ENCODE data around the gene FAF1.

The FAF1 gene

DNA sequence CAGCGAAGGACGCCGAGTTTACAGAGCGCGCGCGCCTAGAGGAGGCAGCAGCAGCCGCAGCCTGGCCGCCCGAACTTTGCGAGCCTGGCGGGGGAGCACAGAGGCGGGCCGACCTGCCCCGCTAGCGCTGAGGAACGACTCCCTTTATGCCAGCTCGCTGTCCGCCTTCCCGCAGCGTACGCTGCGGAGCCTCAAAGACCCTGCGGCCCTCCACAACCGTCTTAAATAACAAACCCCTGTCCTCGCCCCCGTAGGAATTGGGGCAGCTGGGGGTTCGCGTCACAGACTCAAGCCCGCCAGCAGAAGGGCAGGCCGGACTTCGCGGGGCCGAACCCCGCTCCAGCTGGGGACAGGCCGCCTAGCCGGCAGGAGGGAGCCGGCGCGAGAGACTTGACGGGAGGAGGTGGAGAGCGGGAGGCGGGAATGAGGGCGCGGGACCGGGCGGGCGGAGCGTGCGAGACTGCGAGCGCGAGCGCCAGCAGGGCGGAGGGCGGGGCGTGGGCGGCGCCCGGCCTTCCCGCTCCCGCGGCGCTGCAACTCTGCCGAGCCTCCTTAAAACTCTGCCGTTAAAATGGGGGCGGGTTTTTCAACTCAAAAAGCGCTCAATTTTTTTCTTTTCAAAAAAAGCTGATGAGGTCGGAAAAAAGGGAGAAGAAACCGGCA is 8.2 kb upstream of the FAF1 start (continued):
- TF ChIP-seq REPIN1 (tag by site-specific recombination; IDR thresholded peaks at IDR 0.05; ENCODE audit: low read depth) (peak; percentile 89; the same call in 1 of the 2 replicates), KLF16 (tag by site-specific recombination; IDR thresholded peaks at IDR 0.05) (peak; percentile 60), ZSCAN16 (tag by site-specific recombination; IDR thresholded peaks at IDR 0.05) (0 out of 2 replicates have a peak, but pooled peaks have one; percentile 32), SP3 (tag by site-specific recombination; IDR thresholded peaks at IDR 0.05) (peak; percentile 70), ZNF394 (tag by site-specific recombination; IDR thresholded peaks at IDR 0.05; ENCODE audit: borderline replicate concordance) (peak; percentile 47; the same call in 1 of the 2 replicates), ZBTB20 (tag by site-specific recombination; IDR thresholded peaks at IDR 0.05) (peak; percentile 98), BCL11A (tag by site-specific recombination; IDR thresholded peaks at IDR 0.05; ENCODE audit: low read depth) (peak; percentile 56), KLF1 (tag by site-specific recombination; IDR thresholded peaks at IDR 0.05) (peak; percentile 65), HOXA7 (CRISPR knock-in tag; IDR thresholded peaks at IDR 0.05; ENCODE audit: borderline replicate concordance) (no peak), KLF9 (tag by site-specific recombination; IDR thresholded peaks at IDR 0.05; ENCODE audit: low read depth) (peak; percentile 59; the same call in 1 of the 2 replicates), GFI1B (tag by site-specific recombination; IDR thresholded peaks at IDR 0.05) (peak; percentile 30; the same call in 1 of the 2 replicates), YY2 (tag by site-specific recombination; IDR thresholded peaks at IDR 0.05) (no peak), ZNF501 (tag by site-specific recombination; IDR thresholded peaks at IDR 0.05) (peak; percentile 97), ZEB2 (tag by site-specific recombination; IDR thresholded peaks at IDR 0.05) (peak; percentile 69), ZNF701 (tag by site-specific recombination; IDR thresholded peaks at IDR 0.05) (no peak), EGR2 (tag by site-specific recombination; IDR thresholded peaks at IDR 0.05; ENCODE audit: low read depth) (no peak; the same call in none of the 2 replicates), ZNF214 (tag by site-specific recombination; IDR thresholded peaks at IDR 0.05; ENCODE audit: borderline replicate concordance) (no peak), WT1 (tag by site-specific recombination; IDR thresholded peaks at IDR 0.05) (peak; percentile 33), MZF1 (tag by site-specific recombination; IDR thresholded peaks at IDR 0.05; ENCODE audit: borderline replicate concordance) (0 out of 2 replicates have a peak, but pooled peaks have one; percentile 21), ZNF544 (tag by site-specific recombination; IDR thresholded peaks at IDR 0.05) (no peak), ZNF610 (tag by site-specific recombination; IDR thresholded peaks at IDR 0.05; ENCODE audit: borderline replicate concordance) (peak; percentile 62; the same call in 1 of the 2 replicates), ZNF121 (tag by site-specific recombination; IDR thresholded peaks at IDR 0.05) (peak; percentile 36; the same call in 1 of the 2 replicates), ZNF2 (tag by site-specific recombination; IDR thresholded peaks at IDR 0.05) (peak; percentile 87), TRIM28 (IDR thresholded peaks at IDR 0.05; ENCODE audit: borderline replicate concordance, low read length) (no peak)
- TF ChIP-seq, protein P1, sequence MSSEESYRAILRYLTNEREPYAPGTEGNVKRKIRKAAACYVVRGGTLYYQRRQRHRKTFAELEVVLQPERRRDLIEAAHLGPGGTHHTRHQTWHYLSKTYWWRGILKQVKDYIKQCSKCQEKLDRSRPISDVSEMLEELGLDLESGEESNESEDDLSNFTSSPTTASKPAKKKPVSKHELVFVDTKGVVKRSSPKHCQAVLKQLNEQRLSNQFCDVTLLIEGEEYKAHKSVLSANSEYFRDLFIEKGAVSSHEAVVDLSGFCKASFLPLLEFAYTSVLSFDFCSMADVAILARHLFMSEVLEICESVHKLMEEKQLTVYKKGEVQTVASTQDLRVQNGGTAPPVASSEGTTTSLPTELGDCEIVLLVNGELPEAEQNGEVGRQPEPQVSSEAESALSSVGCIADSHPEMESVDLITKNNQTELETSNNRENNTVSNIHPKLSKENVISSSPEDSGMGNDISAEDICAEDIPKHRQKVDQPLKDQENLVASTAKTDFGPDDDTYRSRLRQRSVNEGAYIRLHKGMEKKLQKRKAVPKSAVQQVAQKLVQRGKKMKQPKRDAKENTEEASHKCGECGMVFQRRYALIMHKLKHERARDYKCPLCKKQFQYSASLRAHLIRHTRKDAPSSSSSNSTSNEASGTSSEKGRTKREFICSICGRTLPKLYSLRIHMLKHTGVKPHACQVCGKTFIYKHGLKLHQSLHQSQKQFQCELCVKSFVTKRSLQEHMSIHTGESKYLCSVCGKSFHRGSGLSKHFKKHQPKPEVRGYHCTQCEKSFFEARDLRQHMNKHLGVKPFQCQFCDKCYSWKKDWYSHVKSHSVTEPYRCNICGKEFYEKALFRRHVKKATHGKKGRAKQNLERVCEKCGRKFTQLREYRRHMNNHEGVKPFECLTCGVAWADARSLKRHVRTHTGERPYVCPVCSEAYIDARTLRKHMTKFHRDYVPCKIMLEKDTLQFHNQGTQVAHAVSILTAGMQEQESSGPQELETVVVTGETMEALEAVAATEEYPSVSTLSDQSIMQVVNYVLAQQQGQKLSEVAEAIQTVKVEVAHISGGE (tag by site-specific recombination; conservative IDR thresholded peaks at IDR 0.05; ENCODE audit: low read depth): peak; percentile 57
- TF ChIP-seq, protein P2, sequence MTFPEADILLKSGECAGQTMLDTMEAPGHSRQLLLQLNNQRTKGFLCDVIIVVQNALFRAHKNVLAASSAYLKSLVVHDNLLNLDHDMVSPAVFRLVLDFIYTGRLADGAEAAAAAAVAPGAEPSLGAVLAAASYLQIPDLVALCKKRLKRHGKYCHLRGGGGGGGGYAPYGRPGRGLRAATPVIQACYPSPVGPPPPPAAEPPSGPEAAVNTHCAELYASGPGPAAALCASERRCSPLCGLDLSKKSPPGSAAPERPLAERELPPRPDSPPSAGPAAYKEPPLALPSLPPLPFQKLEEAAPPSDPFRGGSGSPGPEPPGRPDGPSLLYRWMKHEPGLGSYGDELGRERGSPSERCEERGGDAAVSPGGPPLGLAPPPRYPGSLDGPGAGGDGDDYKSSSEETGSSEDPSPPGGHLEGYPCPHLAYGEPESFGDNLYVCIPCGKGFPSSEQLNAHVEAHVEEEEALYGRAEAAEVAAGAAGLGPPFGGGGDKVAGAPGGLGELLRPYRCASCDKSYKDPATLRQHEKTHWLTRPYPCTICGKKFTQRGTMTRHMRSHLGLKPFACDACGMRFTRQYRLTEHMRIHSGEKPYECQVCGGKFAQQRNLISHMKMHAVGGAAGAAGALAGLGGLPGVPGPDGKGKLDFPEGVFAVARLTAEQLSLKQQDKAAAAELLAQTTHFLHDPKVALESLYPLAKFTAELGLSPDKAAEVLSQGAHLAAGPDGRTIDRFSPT (tag by site-specific recombination; IDR thresholded peaks at IDR 0.05): peak; percentile 95
- TF ChIP-seq, protein P3, sequence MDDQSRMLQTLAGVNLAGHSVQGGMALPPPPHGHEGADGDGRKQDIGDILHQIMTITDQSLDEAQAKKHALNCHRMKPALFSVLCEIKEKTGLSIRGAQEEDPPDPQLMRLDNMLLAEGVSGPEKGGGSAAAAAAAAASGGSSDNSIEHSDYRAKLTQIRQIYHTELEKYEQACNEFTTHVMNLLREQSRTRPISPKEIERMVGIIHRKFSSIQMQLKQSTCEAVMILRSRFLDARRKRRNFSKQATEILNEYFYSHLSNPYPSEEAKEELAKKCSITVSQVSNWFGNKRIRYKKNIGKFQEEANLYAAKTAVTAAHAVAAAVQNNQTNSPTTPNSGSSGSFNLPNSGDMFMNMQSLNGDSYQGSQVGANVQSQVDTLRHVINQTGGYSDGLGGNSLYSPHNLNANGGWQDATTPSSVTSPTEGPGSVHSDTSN (CRISPR knock-in tag; IDR thresholded peaks at IDR 0.05): peak; percentile 74; the same call in 1 of the 2 replicates
- TF ChIP-seq, protein P4, sequence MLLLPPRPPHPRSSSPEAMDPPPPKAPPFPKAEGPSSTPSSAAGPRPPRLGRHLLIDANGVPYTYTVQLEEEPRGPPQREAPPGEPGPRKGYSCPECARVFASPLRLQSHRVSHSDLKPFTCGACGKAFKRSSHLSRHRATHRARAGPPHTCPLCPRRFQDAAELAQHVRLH (tag by site-specific recombination; IDR thresholded peaks at IDR 0.05): no peak
- TF ChIP-seq, protein P5, sequence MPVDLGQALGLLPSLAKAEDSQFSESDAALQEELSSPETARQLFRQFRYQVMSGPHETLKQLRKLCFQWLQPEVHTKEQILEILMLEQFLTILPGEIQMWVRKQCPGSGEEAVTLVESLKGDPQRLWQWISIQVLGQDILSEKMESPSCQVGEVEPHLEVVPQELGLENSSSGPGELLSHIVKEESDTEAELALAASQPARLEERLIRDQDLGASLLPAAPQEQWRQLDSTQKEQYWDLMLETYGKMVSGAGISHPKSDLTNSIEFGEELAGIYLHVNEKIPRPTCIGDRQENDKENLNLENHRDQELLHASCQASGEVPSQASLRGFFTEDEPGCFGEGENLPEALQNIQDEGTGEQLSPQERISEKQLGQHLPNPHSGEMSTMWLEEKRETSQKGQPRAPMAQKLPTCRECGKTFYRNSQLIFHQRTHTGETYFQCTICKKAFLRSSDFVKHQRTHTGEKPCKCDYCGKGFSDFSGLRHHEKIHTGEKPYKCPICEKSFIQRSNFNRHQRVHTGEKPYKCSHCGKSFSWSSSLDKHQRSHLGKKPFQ (tag by site-specific recombination; IDR thresholded peaks at IDR 0.05): no peak
- TF ChIP-seq, protein P6, sequence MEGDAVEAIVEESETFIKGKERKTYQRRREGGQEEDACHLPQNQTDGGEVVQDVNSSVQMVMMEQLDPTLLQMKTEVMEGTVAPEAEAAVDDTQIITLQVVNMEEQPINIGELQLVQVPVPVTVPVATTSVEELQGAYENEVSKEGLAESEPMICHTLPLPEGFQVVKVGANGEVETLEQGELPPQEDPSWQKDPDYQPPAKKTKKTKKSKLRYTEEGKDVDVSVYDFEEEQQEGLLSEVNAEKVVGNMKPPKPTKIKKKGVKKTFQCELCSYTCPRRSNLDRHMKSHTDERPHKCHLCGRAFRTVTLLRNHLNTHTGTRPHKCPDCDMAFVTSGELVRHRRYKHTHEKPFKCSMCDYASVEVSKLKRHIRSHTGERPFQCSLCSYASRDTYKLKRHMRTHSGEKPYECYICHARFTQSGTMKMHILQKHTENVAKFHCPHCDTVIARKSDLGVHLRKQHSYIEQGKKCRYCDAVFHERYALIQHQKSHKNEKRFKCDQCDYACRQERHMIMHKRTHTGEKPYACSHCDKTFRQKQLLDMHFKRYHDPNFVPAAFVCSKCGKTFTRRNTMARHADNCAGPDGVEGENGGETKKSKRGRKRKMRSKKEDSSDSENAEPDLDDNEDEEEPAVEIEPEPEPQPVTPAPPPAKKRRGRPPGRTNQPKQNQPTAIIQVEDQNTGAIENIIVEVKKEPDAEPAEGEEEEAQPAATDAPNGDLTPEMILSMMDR (tag by site-specific recombination; IDR thresholded peaks at IDR 0.05): peak; percentile 83

All from HEK293 (cell line).